WERI-Rb-1 (cell line): ENCODE results near the gene RBMY1D.

Experiments
- DNase-seq: peaks from one replicate; pipeline ENCODE4 v3.0.0-alpha.2; 2020
- H3K27ac ChIP-seq: fragments of 250-450 bp; sonication (Bioruptor Pico); 2 replicates; pipeline ENCODE4 v1.5.1; 2020; ENCODE audit warnings: mild to moderate bottlenecking, moderate library complexity
- H3K27me3 ChIP-seq: fragments of 250-450 bp; sonication (Bioruptor Pico); 2 replicates; pipeline ENCODE4 v1.5.1; 2021; ENCODE audit warnings: mild to moderate bottlenecking, low read depth, moderate library complexity; ENCODE audit not compliant: insufficient read depth, severe bottlenecking
- H3K36me3 ChIP-seq: fragments of 250-450 bp; sonication (Bioruptor Pico); 2 replicates; pipeline ENCODE4 v1.5.1; 2020; ENCODE audit warnings: mild to moderate bottlenecking, moderate library complexity
- H3K4me3 ChIP-seq: 2 replicates; pipeline ENCODE4 v1.5.1; 2011; ENCODE audit warnings: low read depth, mild to moderate bottlenecking, control low read depth, low read length
- H3K9me3 ChIP-seq: fragments of 250-450 bp; sonication (Bioruptor Pico); 2 replicates; pipeline ENCODE4 v1.5.1; 2021; ENCODE audit warnings: mild to moderate bottlenecking, moderate library complexity; ENCODE audit not compliant: severe bottlenecking
- TF ChIP-seq, protein P1 (sequence below): IDR thresholded peaks from 2 replicates; pipeline ENCODE4 v1.5.1; 2011; ENCODE audit warnings: low read depth, mild to moderate bottlenecking, control low read depth, inconsistent platforms, low read length

The RBMY1D gene

DNA sequence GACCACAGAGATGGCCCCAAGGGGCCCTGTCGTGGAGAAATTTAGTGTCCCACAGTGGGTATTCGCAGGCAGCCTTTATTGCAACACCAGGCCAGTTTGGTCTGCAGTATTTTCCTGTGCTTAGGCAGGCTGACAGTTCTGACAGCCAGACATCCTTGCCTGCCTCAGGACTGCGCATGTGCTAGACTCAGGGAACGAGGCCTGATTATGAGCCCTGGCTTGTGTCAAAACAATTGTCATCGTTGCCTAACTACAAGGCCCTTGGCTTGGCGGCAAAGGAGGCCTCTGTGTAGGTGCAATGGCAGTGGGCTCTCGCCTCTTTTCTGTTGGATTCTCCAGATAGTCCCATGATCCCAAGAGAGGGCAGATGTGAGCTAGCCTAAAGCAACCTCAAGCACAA lies 59.3 kb downstream of the RBMY1D start:
- Histone ChIP-seq H3K9me3 (no peaks in the 10 kb centered on the region), H3K4me3 (no peak overlapping the region), H3K27me3 (no peaks in the 10 kb centered on the region), H3K27ac (no peak overlapping the region), H3K36me3 (no peaks in the 10 kb centered on the region)
- TF ChIP-seq, protein P1, sequence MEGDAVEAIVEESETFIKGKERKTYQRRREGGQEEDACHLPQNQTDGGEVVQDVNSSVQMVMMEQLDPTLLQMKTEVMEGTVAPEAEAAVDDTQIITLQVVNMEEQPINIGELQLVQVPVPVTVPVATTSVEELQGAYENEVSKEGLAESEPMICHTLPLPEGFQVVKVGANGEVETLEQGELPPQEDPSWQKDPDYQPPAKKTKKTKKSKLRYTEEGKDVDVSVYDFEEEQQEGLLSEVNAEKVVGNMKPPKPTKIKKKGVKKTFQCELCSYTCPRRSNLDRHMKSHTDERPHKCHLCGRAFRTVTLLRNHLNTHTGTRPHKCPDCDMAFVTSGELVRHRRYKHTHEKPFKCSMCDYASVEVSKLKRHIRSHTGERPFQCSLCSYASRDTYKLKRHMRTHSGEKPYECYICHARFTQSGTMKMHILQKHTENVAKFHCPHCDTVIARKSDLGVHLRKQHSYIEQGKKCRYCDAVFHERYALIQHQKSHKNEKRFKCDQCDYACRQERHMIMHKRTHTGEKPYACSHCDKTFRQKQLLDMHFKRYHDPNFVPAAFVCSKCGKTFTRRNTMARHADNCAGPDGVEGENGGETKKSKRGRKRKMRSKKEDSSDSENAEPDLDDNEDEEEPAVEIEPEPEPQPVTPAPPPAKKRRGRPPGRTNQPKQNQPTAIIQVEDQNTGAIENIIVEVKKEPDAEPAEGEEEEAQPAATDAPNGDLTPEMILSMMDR = no peak
- no peak for DNase-seq
